ENCODE data around the gene XXYLT1. TPM values are rescaled to one million over a fixed set of nuclear protein-coding genes. Genes with fewer than 3 reads are reported as not detected.

Gene XXYLT1
- total RNA-seq, 2 experiments from 2014 or later, result 17.2 to 19.6 TPM

- CTCF ChIA-PET (ENCODE audit: unreplicated experiment), result no interaction called here
- DNase-seq (ENCODE audit: low spot score), result no peak
- POLR2A ChIA-PET, result no interaction called here
- Histone ChIP-seq H3K36me3 (ENCODE audit: insufficient read depth, low read length) (no peaks in the 10 kb centered on the region), H3K4me2 (ENCODE audit: low read length) (no peak overlapping the region), H4K20me1 (ENCODE audit: insufficient read depth, low read length) (no peaks in the 10 kb centered on the region), H3K9me2 (ENCODE audit: insufficient read depth, low read length) (no peaks in the 10 kb centered on the region), H3K9me3 (ENCODE audit: low read length) (no peaks in the 10 kb centered on the region), H3K27ac (ENCODE audit: low read depth, low read length, poor library complexity, severe bottlenecking) (no peak overlapping the region), H2AFZ (ENCODE audit: low read length) (no peak overlapping the region), H3K4me1 (ENCODE audit: insufficient read depth, low read length, poor library complexity, severe bottlenecking) (no peaks in the 10 kb centered on the region), H3K79me2 (ENCODE audit: insufficient read depth, low read depth, low read length) (no peaks in the 10 kb centered on the region), H3K4me3 (ENCODE audit: low read depth, low read length, poor library complexity, severe bottlenecking) (no peak overlapping the region)
- intact Hi-C loops (cut with micrococcal nuclease; ENCODE audit: unreplicated experiment), result no loop called here
- no TSS peak for BruUV-seq (replicated peaks)
- TF ChIP-seq CTCF (conservative IDR thresholded peaks at IDR 0.05; ENCODE audit: low read length) (no peak), EZH2phosphoT487 (IDR thresholded peaks at IDR 0.05; ENCODE audit: borderline replicate concordance, low read depth, low read length) (no peak)
Measured at GRCh38 chr3:195033531-195034091, 237.3 kb downstream of the XXYLT1 start.

DNA sequence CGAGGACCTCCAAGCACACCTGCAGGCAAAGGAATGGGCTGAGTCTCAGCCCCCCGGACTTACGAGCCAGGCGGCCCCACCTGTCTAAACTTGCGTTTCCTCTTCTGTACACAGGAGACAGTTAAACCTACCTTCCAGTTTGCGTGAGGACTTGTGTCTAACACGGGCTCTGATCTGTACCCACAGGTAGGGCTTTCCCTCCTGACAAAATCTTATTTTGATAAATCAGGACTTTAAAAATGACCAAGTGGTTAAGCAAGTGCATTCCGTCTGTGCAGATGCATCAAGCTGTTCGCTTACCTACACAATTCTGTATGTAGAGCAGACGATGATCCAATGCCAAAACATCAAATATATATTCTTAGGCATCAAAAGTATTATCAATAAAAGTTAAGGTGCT, 238.0 kb downstream of the XXYLT1 start:
- Histone ChIP-seq H3K4me1 (ENCODE audit: insufficient read depth, low read length, poor library complexity, severe bottlenecking) (no peaks in the 10 kb centered on the region), H4K20me1 (ENCODE audit: insufficient read depth, low read length) (no peaks in the 10 kb centered on the region), H3K4me3 (ENCODE audit: low read depth, low read length, poor library complexity, severe bottlenecking) (no peak overlapping the region), H3K4me2 (ENCODE audit: low read length) (no peak overlapping the region), H3K9me2 (ENCODE audit: insufficient read depth, low read length) (no peaks in the 10 kb centered on the region), H3K79me2 (ENCODE audit: insufficient read depth, low read depth, low read length) (no peaks in the 10 kb centered on the region), H2AFZ (ENCODE audit: low read length) (no peak overlapping the region), H3K9me3 (ENCODE audit: low read length) (no peaks in the 10 kb centered on the region), H3K27ac (ENCODE audit: low read depth, low read length, poor library complexity, severe bottlenecking) (no peak overlapping the region), H3K36me3 (ENCODE audit: insufficient read depth, low read length) (no peaks in the 10 kb centered on the region)
- CTCF ChIA-PET (ENCODE audit: unreplicated experiment), result no interaction called here
- intact Hi-C loops (cut with micrococcal nuclease; ENCODE audit: unreplicated experiment), result no loop called here
- DNase-seq (ENCODE audit: low spot score), result no peak
- POLR2A ChIA-PET, result interaction anchor here (0.7 kb wide), 1 partner anchor 216 kb away, joined by 3 read pairs; no protein-coding TSS in a partner anchor
- BruUV-seq (replicated peaks), result no TSS peak
- no peak for TF ChIP-seq EZH2phosphoT487 (IDR thresholded peaks at IDR 0.05; ENCODE audit: borderline replicate concordance, low read depth, low read length)

GRCh38 chr3:195032106-195032759, 238.7 kb downstream of the XXYLT1 start:
- Histone ChIP-seq H3K36me3 (ENCODE audit: insufficient read depth, low read length) (no peaks in the 10 kb centered on the region), H4K20me1 (ENCODE audit: insufficient read depth, low read length) (no peaks in the 10 kb centered on the region), H3K4me3 (ENCODE audit: low read depth, low read length, poor library complexity, severe bottlenecking) (no peak overlapping the region), H3K27ac (ENCODE audit: low read depth, low read length, poor library complexity, severe bottlenecking) (no peak overlapping the region), H3K79me2 (ENCODE audit: insufficient read depth, low read depth, low read length) (no peaks in the 10 kb centered on the region), H3K4me2 (ENCODE audit: low read length) (no peak overlapping the region), H3K4me1 (ENCODE audit: insufficient read depth, low read length, poor library complexity, severe bottlenecking) (no peaks in the 10 kb centered on the region), H3K9me2 (ENCODE audit: insufficient read depth, low read length) (no peaks in the 10 kb centered on the region), H3K9me3 (ENCODE audit: low read length) (no peaks in the 10 kb centered on the region), H2AFZ (ENCODE audit: low read length) (no peak overlapping the region)
- DNase-seq (ENCODE audit: low spot score), result no peak
- ChIA-PET CTCF (ENCODE audit: unreplicated experiment) (no interaction called here), POLR2A (interaction anchor here (0.7 kb wide), 1 partner anchor 215 kb away, joined by 3 read pairs; no protein-coding TSS in a partner anchor)
- intact Hi-C loops (cut with micrococcal nuclease; ENCODE audit: unreplicated experiment), result no loop called here
- BruUV-seq (replicated peaks), result no TSS peak
- TF ChIP-seq CTCF (conservative IDR thresholded peaks at IDR 0.05; ENCODE audit: low read length) (no peak), EZH2phosphoT487 (IDR thresholded peaks at IDR 0.05; ENCODE audit: borderline replicate concordance, low read depth, low read length) (no peak)

All from OCI-LY7 (cell line).